GM21576 (cell line): ENCODE measurements around the gene HOXA4.

ENCODE experiments used
- ATAC-seq: cut with Tn5 transposase; IDR thresholded peaks from one replicate; pipeline ENCODE4 v1.9.1; 2021; ENCODE audit warnings: mild to moderate bottlenecking, moderate library complexity; ENCODE audit not compliant: unreplicated experiment

HOXA4 gene

GRCh38 chr7:27133409-27134231 lies 3.1 kb upstream of the HOXA4 start:
- no peak for ATAC-seq

- ATAC-seq: no peak
These were observed 2.4 kb upstream of the HOXA4 start for GRCh38 chr7:27132978-27133377.

- no peak for ATAC-seq
These were observed 1.7 kb upstream of the HOXA4 start for GRCh38 chr7:27132214-27132613.

- ATAC-seq: no peak
These were observed 848 bp upstream of the HOXA4 start for GRCh38 chr7:27131390-27131819.

- ATAC-seq: no peak
These were observed 623 bp downstream of the HOXA4 start for GRCh38 chr7:27129729-27130539.

- ATAC-seq: no peak
These were observed 1.5 kb downstream of the HOXA4 start for GRCh38 chr7:27128776-27129728.

GRCh38 chr7:27128034-27128433 lies 2.5 kb downstream of the HOXA4 start:
- no peak for ATAC-seq

- ATAC-seq: no peak
These were observed 3.8 kb downstream of the HOXA4 start for GRCh38 chr7:27126596-27127327.

- ATAC-seq: no peak
These were observed 4.6 kb downstream of the HOXA4 start for GRCh38 chr7:27125986-27126394.

- no peak for ATAC-seq
These were observed 5.5 kb downstream of the HOXA4 start for GRCh38 chr7:27124902-27125689.

- no peak for ATAC-seq
These were observed 6.3 kb downstream of the HOXA4 start for GRCh38 chr7:27124096-27124901.

- no peak for ATAC-seq
These were observed 7.0 kb downstream of the HOXA4 start for GRCh38 chr7:27123477-27124053.

GRCh38 chr7:27123007-27123476 lies 7.5 kb downstream of the HOXA4 start:
- ATAC-seq: no peak

GRCh38 chr7:27122077-27122910 lies 8.3 kb downstream of the HOXA4 start:
- ATAC-seq: no peak

GRCh38 chr7:27121684-27122076 lies 8.9 kb downstream of the HOXA4 start:
- no peak for ATAC-seq

GRCh38 chr7:27119412-27119911 lies 11.1 kb downstream of the HOXA4 start:
- ATAC-seq: no peak

GRCh38 chr7:27118580-27118979 lies 12.0 kb downstream of the HOXA4 start:
- ATAC-seq: no peak
